Ovary (tissue), 9 donors: ENCODE data around the gene SLC35A2. TPM values are rescaled to one million over a fixed set of nuclear protein-coding genes. Genes with fewer than 3 reads are reported as not detected.
A peak's percentile ranks its signal among the peaks of the same experiment; 100 is the strongest.

Source experiments
- DNase-seq, 5 donors: peaks; one replicate each; pipeline ENCODE4 v3.0.0-alpha.2; 2019 to 2020
- H3K27ac ChIP-seq, 2 donors: fragments of 200-600 bp; one replicate each; pipeline versions ENCODE4 v1.5.1 to v1.8.0; 2019 to 2022
- H3K27me3 ChIP-seq: fragments of 200-600 bp; one replicate; pipeline ENCODE4 v1.8.0; 2022
- H3K36me3 ChIP-seq: fragments of 200-600 bp; sonication (generic); one replicate; pipeline ENCODE4 v1.5.1; 2019
- H3K4me1 ChIP-seq: one replicate; pipeline ENCODE4 v1.8.1; 2013; ENCODE audit warnings: mild to moderate bottlenecking, moderate library complexity; ENCODE audit not compliant: insufficient read depth
- H3K4me3 ChIP-seq: fragments of 200-600 bp; sonication (generic); one replicate; pipeline ENCODE4 v1.5.1; 2017
- H3K9me3 ChIP-seq, 2 donors: fragments of 200-600 bp in 1 of 2; sonication (generic) in 1 of 2; one replicate each; pipeline versions ENCODE4 v1.5.1 to v1.8.1; 2013 to 2019; ENCODE audit warnings: mild to moderate bottlenecking in 1 of 2, moderate library complexity in 1 of 2
- EP300 ChIP-seq: sonication (generic); formaldehyde crosslinking; IDR thresholded peaks from one replicate; pipeline ENCODE4 v1.6.1; 2017; ENCODE audit warnings: antibody characterized with exemption
- POLR2A ChIP-seq: fragments of 450-650 bp; IDR thresholded peaks from one replicate; pipeline ENCODE4 v1.6.1; 2017; ENCODE audit warnings: antibody characterized with exemption, mild to moderate bottlenecking, moderate library complexity
- WGBS, 3 donors: extraction: QIAGEN DNeasy Blood & Tissue Kit in 1 of 3; methylation state at CpG; one replicate each; pipeline versions ENCODE4 v1.1.5 to v1.1.7; 2013 to 2017; 5-methylcytosine and 5-hydroxymethylcytosine counted together
- intact Hi-C, 4 donors: fragments of 100-400 bp; cut with DNase I; formaldehyde crosslinking; loops; one replicate each; pipeline versions ENCODE4 v1.11.0 to v1.15.1; 2022 to 2023
- polyA plus RNA-seq, 2 donors: library from polyadenylated mRNA; stranded (reverse); fragments of 200-250 nt in 1 of 2; fragments of 350-450 nt in 1 of 2; fragmentation: Illumina TruSeq in 1 of 2; extraction: RNeasy Lipid Tissue Mini Kit (QIAGEN cat#74804) in 1 of 2; gene quantifications; one replicate each; pipeline ENCODE4 v1.2.3, GENCODE V29; 2013 to 2014
- total RNA-seq, 7 donors: library from RNA; depleted of rRNA in 2 of 7; stranded (reverse); fragments of >200 nt in 2 of 7; fragmentation: NEBNext Ultra II Directional in 3 of 7; extraction: Animal tissue kit (Norgen Biotek cat#: 25700) in 3 of 7; gene quantifications; one replicate each; pipeline versions ENCODE4 v1.1.0 to v1.2.4, GENCODE V29; 2016 to 2023
- TF ChIP-seq, protein P1 (sequence below), 3 donors: fragments of 450-650 bp in 2 of 3; fragments of 200-600 bp in 1 of 3; IDR thresholded peaks; one replicate each; pipeline versions ENCODE4 v1.5.1 to v1.8.0; 2016 to 2022; ENCODE audit warnings: antibody characterized with exemption in 3 of 3, mild to moderate bottlenecking in 1 of 3
- donor health status: DM: no; HTN: no; CAD: no; lungs with moderate emphysema.
- donor health status: DM: no; HTN: no; CAD: no.
- donor health status: Bipolar disorder and iron deficiency.
- donor health status: DM: yes; HTN: yes; CAD: no.
- donor health status: DM: no; HTN: no; CAD: no.
- donor health status: DM: yes; HTN: yes; CAD: no.

Gene SLC35A2
- total and polyA plus RNA-seq, 9 donors = 8.2 to 18.8 (median 12.5) TPM

DNA sequence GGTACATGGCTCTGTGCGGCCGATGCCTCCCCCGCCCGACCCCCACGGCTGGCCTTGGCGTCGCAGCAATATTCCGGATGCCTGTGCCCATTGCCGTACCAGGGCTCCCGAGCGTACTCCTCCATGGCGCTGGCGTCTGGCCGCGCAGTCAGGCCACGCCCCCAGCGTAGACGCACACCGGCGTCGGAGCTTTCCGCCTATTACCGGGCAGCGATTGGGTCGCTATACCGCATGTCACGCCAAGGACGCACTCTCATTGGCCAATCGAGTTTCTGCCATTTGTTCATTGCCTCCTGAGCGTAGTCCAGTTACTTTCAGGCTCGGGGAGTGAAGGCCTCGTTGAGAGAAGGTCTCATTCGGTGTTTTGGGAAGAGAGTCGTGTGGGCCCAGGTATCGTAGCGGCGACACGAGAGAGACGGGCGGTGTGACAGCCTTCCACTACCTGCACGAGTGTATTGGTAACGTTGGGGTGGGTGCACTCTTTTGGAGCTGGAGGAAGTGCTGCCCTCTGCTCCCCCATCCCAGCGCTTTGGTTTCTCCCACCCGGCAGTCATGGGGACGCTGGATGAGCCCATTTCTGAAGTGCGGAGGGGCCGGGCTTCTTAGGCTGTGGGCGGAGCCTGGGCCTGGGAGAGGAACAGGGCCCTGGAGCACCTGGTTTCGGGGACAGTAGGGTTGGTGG is 13.7 kb downstream of the SLC35A2 start, which contains the start of the genes PQBP1 and TIMM17B:
PQBP1 (plus strand) TSS at position 306 of the 682 bp plus-strand sequence. CDS start 580 bp downstream, outside the sequence.
TIMM17B (minus strand) TSS at position 144 of the 682 bp plus-strand sequence; CDS start at position 125, 19 bp downstream.
- peak; percentile 86 to 91 (median 89) for DNase-seq
- Histone ChIP-seq H3K36me3 (no peaks in the 10 kb centered on the region), H3K4me1 (peaks cover 3% of the 10 kb centered on the region), H3K27ac (peak within 1 kb of the TSS; percentile 91 to 92), H3K9me3 (no peaks in the 10 kb centered on the region), H3K27me3 (no peaks in the 10 kb centered on the region), H3K4me3 (peak within 1 kb of the TSS; percentile 78)
- 33 to 42% (median 38%) methylated on average over 47 to 49 of the region's 49 CpGs for WGBS, 3 donors
- intact Hi-C loops = no loop called here
- TF ChIP-seq EP300 (no peak), POLR2A (peak; percentile 86)
- TF ChIP-seq, protein P1, sequence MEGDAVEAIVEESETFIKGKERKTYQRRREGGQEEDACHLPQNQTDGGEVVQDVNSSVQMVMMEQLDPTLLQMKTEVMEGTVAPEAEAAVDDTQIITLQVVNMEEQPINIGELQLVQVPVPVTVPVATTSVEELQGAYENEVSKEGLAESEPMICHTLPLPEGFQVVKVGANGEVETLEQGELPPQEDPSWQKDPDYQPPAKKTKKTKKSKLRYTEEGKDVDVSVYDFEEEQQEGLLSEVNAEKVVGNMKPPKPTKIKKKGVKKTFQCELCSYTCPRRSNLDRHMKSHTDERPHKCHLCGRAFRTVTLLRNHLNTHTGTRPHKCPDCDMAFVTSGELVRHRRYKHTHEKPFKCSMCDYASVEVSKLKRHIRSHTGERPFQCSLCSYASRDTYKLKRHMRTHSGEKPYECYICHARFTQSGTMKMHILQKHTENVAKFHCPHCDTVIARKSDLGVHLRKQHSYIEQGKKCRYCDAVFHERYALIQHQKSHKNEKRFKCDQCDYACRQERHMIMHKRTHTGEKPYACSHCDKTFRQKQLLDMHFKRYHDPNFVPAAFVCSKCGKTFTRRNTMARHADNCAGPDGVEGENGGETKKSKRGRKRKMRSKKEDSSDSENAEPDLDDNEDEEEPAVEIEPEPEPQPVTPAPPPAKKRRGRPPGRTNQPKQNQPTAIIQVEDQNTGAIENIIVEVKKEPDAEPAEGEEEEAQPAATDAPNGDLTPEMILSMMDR (IDR thresholded peaks at IDR 0.05) = no peak

DNA sequence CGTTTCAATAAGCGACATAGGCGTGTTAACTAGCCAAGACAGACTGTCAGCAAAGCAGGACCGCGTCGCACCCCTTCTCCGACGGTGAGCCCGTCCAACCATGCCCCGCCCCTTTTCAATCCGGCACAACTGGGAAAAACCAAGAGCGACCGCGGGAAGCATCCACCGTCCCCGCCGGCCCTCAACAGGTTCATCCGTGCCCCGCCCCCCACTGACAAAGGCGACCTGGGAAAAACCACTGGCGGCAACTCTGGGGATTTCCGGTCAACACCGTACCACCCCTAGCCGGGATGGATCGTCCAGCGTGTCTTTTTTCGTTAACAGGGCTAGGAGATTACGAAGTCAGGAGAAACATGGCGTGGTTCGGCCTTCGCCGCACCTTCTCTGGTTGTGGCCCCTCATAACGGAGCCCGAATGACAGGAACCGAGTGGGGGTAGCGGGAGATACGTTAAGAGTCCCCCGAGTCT is 14.3 kb downstream of the SLC35A2 start:
- peak overlapping the region; percentile 78 for H3K4me3 ChIP-seq

DNA sequence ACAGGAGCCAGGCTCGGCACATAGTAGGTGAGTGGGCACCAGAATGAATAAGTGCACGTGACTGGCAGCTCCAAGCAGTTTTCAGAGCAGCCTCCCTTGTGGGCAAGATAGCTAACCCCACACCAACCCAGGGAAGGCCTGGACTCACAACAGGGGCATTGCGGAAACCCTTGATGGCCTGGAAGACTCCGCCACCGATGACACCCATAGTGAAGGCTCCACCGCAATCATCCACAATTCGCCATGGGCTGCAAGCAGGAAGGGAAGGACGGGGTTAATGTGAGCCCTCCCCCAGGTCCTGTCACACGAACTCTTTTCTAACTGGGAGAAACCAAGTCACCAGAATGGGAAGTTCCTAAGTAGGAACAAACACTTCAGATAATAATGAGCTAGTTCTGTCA is 14.8 kb downstream of the SLC35A2 start:
- intact Hi-C loops = no loop called here
- peak in 1 of 5 donors; percentile 26 for DNase-seq
- Histone ChIP-seq H3K27me3 (no peaks in the 10 kb centered on the region), H3K9me3 (no peaks in the 10 kb centered on the region), H3K4me3 (peak overlapping the region; percentile 78), H3K36me3 (no peaks in the 10 kb centered on the region), H3K4me1 (peaks cover 3% of the 10 kb centered on the region), H3K27ac (peak overlapping the region; percentile 91 to 92)
- WGBS, 3 donors = 50 to 65% (median 51%) methylated on average over 9 of the region's 9 CpGs
- TF ChIP-seq POLR2A (no peak), EP300 (no peak)
- TF ChIP-seq, protein P1 (IDR thresholded peaks at IDR 0.05) = no peak

More for the DNA sequence above, 14.3 kb downstream of the SLC35A2 start:
- intact Hi-C loops = no loop called here
- H3K4me1 ChIP-seq = peaks cover 3% of the 10 kb centered on the region
- no peaks in the 10 kb centered on the region for H3K27me3 ChIP-seq
- peak; percentile 83 to 88 (median 87) for DNase-seq
- no peaks in the 10 kb centered on the region for H3K9me3 ChIP-seq
- H3K27ac ChIP-seq = peak overlapping the region; percentile 91 to 92
- TF ChIP-seq POLR2A (no peak), EP300 (peak; percentile 27)
- TF ChIP-seq, protein P1 (IDR thresholded peaks at IDR 0.05) = peak in 1 of 3 donors; percentile 5
- H3K36me3 ChIP-seq = no peaks in the 10 kb centered on the region
- WGBS, 3 donors = 28 to 61% (median 35%) methylated on average over 27 to 38 of the region's 38 CpGs

DNA sequence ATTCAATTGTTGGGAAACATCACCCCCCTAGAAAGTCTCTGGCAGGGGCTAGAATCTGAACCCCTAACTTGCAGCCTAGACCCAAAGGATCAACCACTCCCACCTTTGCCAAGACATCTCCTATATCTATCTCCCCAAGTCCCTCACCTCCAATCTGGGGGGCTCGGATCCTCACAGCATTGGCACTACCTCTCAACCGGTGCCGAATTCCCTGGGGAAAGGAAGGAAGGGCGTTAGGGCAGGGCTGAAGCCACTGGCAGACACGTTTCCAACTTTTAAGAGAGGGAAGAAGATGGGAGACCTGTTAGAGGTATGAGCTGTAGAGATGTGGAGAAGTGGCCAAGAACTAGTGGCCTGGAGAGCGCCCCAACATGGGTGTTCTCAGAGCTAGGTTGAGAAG is 16.6 kb downstream of the SLC35A2 start:
- H3K27ac ChIP-seq = no peak overlapping the region
- TF ChIP-seq EP300 (no peak), POLR2A (no peak)
- TF ChIP-seq, protein P1 (IDR thresholded peaks at IDR 0.05) = no peak
- intact Hi-C loops = no loop called here
- DNase-seq = peak in 1 of 5 donors; percentile 7
- H3K9me3 ChIP-seq = no peaks in the 10 kb centered on the region
- peaks cover 3% of the 10 kb centered on the region for H3K4me1 ChIP-seq
- H3K27me3 ChIP-seq = no peaks in the 10 kb centered on the region
- no peak overlapping the region for H3K4me3 ChIP-seq
- 69 to 77% (median 74%) methylated on average over 6 of the region's 6 CpGs for WGBS, 3 donors
- no peaks in the 10 kb centered on the region for H3K36me3 ChIP-seq
